Trophoblast cell (in vitro differentiated cells and primary cell): Measurements from ENCODE around the gene FIZ1.

Source experiments
- DNase-seq, 2 donors: peaks; one replicate each; pipeline ENCODE4 v3.0.0-alpha.2; 2016
- H2AFZ ChIP-seq: 2 replicates; pipeline ENCODE4 v1.6.1; 2013; ENCODE audit warnings: low read length, moderate library complexity, mild to moderate bottlenecking; ENCODE audit not compliant: insufficient read depth, poor library complexity
- H2AK5ac ChIP-seq: 2 replicates; pipeline ENCODE4 v1.6.1; 2013; ENCODE audit warnings: mild to moderate bottlenecking, low read length
- H2BK120ac ChIP-seq: 2 replicates; pipeline ENCODE4 v1.6.1; 2013; ENCODE audit warnings: low read length, mild to moderate bottlenecking, moderate library complexity; ENCODE audit not compliant: insufficient read depth, poor library complexity
- H2BK12ac ChIP-seq: 2 replicates; pipeline ENCODE4 v1.6.1; 2013; ENCODE audit warnings: mild to moderate bottlenecking, low read length, moderate library complexity
- H2BK5ac ChIP-seq: 2 replicates; pipeline ENCODE4 v1.6.1; 2013; ENCODE audit warnings: low read length, low read depth, moderate library complexity, mild to moderate bottlenecking; ENCODE audit not compliant: poor library complexity
- H3K14ac ChIP-seq: 2 replicates; pipeline ENCODE4 v1.6.1; 2013; ENCODE audit warnings: mild to moderate bottlenecking, low read length
- H3K18ac ChIP-seq: 2 replicates; pipeline ENCODE4 v1.6.1; 2013; ENCODE audit warnings: mild to moderate bottlenecking, low read length
- H3K23ac ChIP-seq: 2 replicates; pipeline ENCODE4 v1.6.1; 2013; ENCODE audit warnings: low read length
- H3K27ac ChIP-seq: 2 replicates; pipeline ENCODE4 v1.5.1; 2013; ENCODE audit warnings: low read depth, mild to moderate bottlenecking, inconsistent platforms, low read length, moderate library complexity
- H3K27me3 ChIP-seq: 2 replicates; pipeline ENCODE4 v1.6.1; 2013; ENCODE audit warnings: inconsistent platforms, mild to moderate bottlenecking, low read length, moderate library complexity; ENCODE audit not compliant: insufficient read depth
- H3K36me3 ChIP-seq, 2 experiments: 1 replicate in 1 of 2; 2 replicates in 1 of 2; pipeline ENCODE4 v1.6.1; 2013; ENCODE audit warnings: low read length in 2 of 2, mild to moderate bottlenecking in 2 of 2, moderate library complexity in 1 of 2; ENCODE audit not compliant: insufficient read depth in 2 of 2, control insufficient read depth in 1 of 2
- H3K4ac ChIP-seq: 2 replicates; pipeline ENCODE4 v1.6.1; 2013; ENCODE audit warnings: low read depth, mild to moderate bottlenecking, low read length, moderate library complexity
- H3K4me1 ChIP-seq, 2 experiments: 1 replicate in 1 of 2; 2 replicates in 1 of 2; pipeline ENCODE4 v1.6.1; 2013; ENCODE audit warnings: low read length in 2 of 2, mild to moderate bottlenecking in 2 of 2, moderate library complexity in 1 of 2; ENCODE audit not compliant: insufficient read depth in 2 of 2, control insufficient read depth in 1 of 2
- H3K4me2 ChIP-seq: 2 replicates; pipeline ENCODE4 v1.6.1; 2013; ENCODE audit warnings: inconsistent platforms, mild to moderate bottlenecking, low read length, moderate library complexity
- H3K4me3 ChIP-seq: 2 replicates; pipeline ENCODE4 v1.5.1; 2013; ENCODE audit warnings: mild to moderate bottlenecking, low read depth, low read length, inconsistent platforms
- H3K79me1 ChIP-seq: one replicate; pipeline ENCODE4 v1.6.1; 2013; ENCODE audit warnings: low read length
- H3K79me2 ChIP-seq: 2 replicates; pipeline ENCODE4 v1.6.1; 2013; ENCODE audit warnings: low read length, mild to moderate bottlenecking; ENCODE audit not compliant: control insufficient read depth, insufficient read depth, poor library complexity
- H3K9ac ChIP-seq: 2 replicates; pipeline ENCODE4 v1.6.1; 2013; ENCODE audit warnings: mild to moderate bottlenecking, low read length
- H3K9me3 ChIP-seq: 2 replicates; pipeline ENCODE4 v1.6.1; 2013; ENCODE audit warnings: low read depth, mild to moderate bottlenecking, control low read depth, inconsistent platforms, low read length; ENCODE audit not compliant: insufficient read depth
- H4K12ac ChIP-seq: 2 replicates; pipeline ENCODE4 v1.6.1; 2013; ENCODE audit warnings: low read depth, mild to moderate bottlenecking, low read length, moderate library complexity
- H4K8ac ChIP-seq: 2 replicates; pipeline ENCODE4 v1.6.1; 2013; ENCODE audit warnings: low read depth, mild to moderate bottlenecking, low read length, moderate library complexity
- H4K91ac ChIP-seq: one replicate; pipeline ENCODE4 v1.6.1; 2013; ENCODE audit warnings: low read depth, mild to moderate bottlenecking, low read length, moderate library complexity
- WGBS: extraction: QIAGEN DNeasy Blood & Tissue Kit; methylation state at CpG from one replicate; pipeline ENCODE4 v1.1.7; 2013; ENCODE audit warnings: missing lambda C conversion rate; ENCODE audit not compliant: insufficient read length, insufficient coverage; ENCODE audit errors: extremely low coverage; 5-methylcytosine and 5-hydroxymethylcytosine counted together

The FIZ1 gene

GRCh38 chr19:55633861-55634260 lies 34.5 kb upstream of the FIZ1 start:
- no peak overlapping the region for H4K91ac ChIP-seq
- peaks cover 6% of the 10 kb centered on the region for H3K79me1 ChIP-seq
- no peak overlapping the region for H2BK120ac ChIP-seq
- H2AK5ac ChIP-seq, result no peak overlapping the region
- H4K8ac ChIP-seq, result peak overlapping the region; percentile 76
- H3K79me2 ChIP-seq, result peaks cover 11% of the 10 kb centered on the region
- H2BK5ac ChIP-seq, result no peak overlapping the region
- no peaks in the 10 kb centered on the region for H3K27me3 ChIP-seq
- H3K27ac ChIP-seq, result no peak overlapping the region
- no peak overlapping the region for H3K23ac ChIP-seq
- no CpG with 5 or more reads among the region's 8 CpGs for WGBS
- H2BK12ac ChIP-seq, result no peak overlapping the region
- H3K14ac ChIP-seq, result no peak overlapping the region
- H3K36me3 ChIP-seq, result peaks cover 4 to 7% of the 10 kb centered on the region in 2 experiments
- peak in 1 of 2 donors; percentile 33 for DNase-seq
- H4K12ac ChIP-seq, result no peak overlapping the region
- no peak overlapping the region for H3K4me3 ChIP-seq
- no peaks in the 10 kb centered on the region for H3K9me3 ChIP-seq
- H3K4me2 ChIP-seq, result no peak overlapping the region
- H2AFZ ChIP-seq, result no peak overlapping the region
- H3K9ac ChIP-seq, result no peak overlapping the region
- H3K4ac ChIP-seq, result no peak overlapping the region
- H3K4me1 ChIP-seq, result peaks cover 11 to 14% of the 10 kb centered on the region in 2 experiments
- H3K18ac ChIP-seq, result no peak overlapping the region

DNA sequence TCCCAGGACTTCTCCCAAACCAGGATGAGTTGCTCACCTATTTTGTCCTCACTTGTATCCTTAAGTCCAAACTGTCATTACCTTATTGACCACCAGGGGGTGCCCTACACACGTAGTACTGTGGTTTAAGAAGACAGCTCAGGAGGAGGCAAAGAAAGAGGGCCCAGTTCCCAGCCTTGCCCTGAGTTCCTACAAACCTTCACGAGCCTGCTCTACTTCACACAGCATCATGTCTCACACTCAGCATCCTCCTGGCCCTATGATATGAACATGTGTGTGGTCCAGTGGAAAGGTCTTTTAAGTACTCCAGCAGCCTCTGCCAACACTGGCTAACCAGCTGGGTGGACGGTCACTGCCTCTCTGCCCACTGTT lies 33.1 kb upstream of the FIZ1 start:
- no peak overlapping the region for H3K27ac ChIP-seq
- no CpG with 5 or more reads among the region's 3 CpGs for WGBS
- H4K8ac ChIP-seq, result no peak overlapping the region
- peaks cover 6% of the 10 kb centered on the region for H3K79me1 ChIP-seq
- peak overlapping the region; percentile 32 for H3K4me3 ChIP-seq
- peaks cover 11% of the 10 kb centered on the region for H3K79me2 ChIP-seq
- no peak overlapping the region for H3K14ac ChIP-seq
- H3K36me3 ChIP-seq, result peaks cover 0 to 3% of the 10 kb centered on the region in 2 experiments
- H2BK5ac ChIP-seq, result no peak overlapping the region
- H3K23ac ChIP-seq, result no peak overlapping the region
- H2AFZ ChIP-seq, result no peak overlapping the region
- no peak overlapping the region for H3K18ac ChIP-seq
- no peaks in the 10 kb centered on the region for H3K9me3 ChIP-seq
- H3K4me2 ChIP-seq, result no peak overlapping the region
- no peak overlapping the region for H4K12ac ChIP-seq
- H3K9ac ChIP-seq, result no peak overlapping the region
- no peak overlapping the region for H2BK120ac ChIP-seq
- H2BK12ac ChIP-seq, result no peak overlapping the region
- no peak overlapping the region for H4K91ac ChIP-seq
- peak; percentile 96 to 100 for DNase-seq
- peaks cover 11 to 14% of the 10 kb centered on the region in 2 experiments for H3K4me1 ChIP-seq
- no peaks in the 10 kb centered on the region for H3K27me3 ChIP-seq
- no peak overlapping the region for H3K4ac ChIP-seq
- no peak overlapping the region for H2AK5ac ChIP-seq

GRCh38 chr19:55626350-55626749 lies 27.0 kb upstream of the FIZ1 start:
- Histone ChIP-seq H2BK12ac (no peak overlapping the region), H4K8ac (no peak overlapping the region), H3K9me3 (peaks cover 5% of the 10 kb centered on the region), H3K14ac (no peak overlapping the region), H3K79me1 (peaks cover 5% of the 10 kb centered on the region), H2BK5ac (no peak overlapping the region), H3K23ac (no peak overlapping the region), H3K27me3 (no peaks in the 10 kb centered on the region), H3K27ac (no peak overlapping the region), H3K9ac (no peak overlapping the region), H2BK120ac (no peak overlapping the region), H2AFZ (no peak overlapping the region), H3K4me3 (no peak overlapping the region), H3K36me3 (peaks cover 7 to 10% of the 10 kb centered on the region in 2 experiments), H3K4ac (no peak overlapping the region), H2AK5ac (no peak overlapping the region), H3K18ac (no peak overlapping the region), H3K4me1 (peaks cover 3% of the 10 kb centered on the region in 2 experiments), H3K79me2 (peaks cover 5% of the 10 kb centered on the region), H3K4me2 (no peak overlapping the region), H4K12ac (no peak overlapping the region), H4K91ac (no peak overlapping the region)
- DNase-seq, result no peak
- no CpG with 5 or more reads among the region's 11 CpGs for WGBS

DNA sequence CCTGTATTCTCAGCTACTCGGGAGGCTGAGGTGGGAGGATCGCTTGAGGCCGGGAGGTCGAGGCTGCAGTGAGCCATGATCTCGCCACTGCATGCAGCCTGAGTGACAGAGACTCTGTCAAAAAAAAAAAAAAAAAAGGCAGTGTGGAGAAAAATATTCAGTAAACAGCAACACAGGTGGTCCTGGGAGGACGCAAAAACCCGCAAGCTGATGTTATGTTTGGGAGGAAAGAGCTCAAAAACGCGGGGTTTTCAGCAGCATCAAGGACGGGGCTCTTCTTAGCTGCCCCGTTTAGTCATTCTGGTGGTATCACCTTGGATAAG lies 25.6 kb upstream of the FIZ1 start:
- H3K23ac ChIP-seq, result no peak overlapping the region
- H3K79me2 ChIP-seq, result peaks cover 5% of the 10 kb centered on the region
- H3K14ac ChIP-seq, result no peak overlapping the region
- H2BK5ac ChIP-seq, result no peak overlapping the region
- H2BK12ac ChIP-seq, result no peak overlapping the region
- H4K12ac ChIP-seq, result peak overlapping the region; percentile 88
- no peak overlapping the region for H4K91ac ChIP-seq
- peak overlapping the region; percentile 30 for H2BK120ac ChIP-seq
- H3K4me1 ChIP-seq, result peaks cover 3% of the 10 kb centered on the region in 2 experiments
- H3K4me2 ChIP-seq, result peak overlapping the region; percentile 91
- no peak overlapping the region for H3K9ac ChIP-seq
- DNase-seq, result no peak
- H3K27ac ChIP-seq, result no peak overlapping the region
- H3K18ac ChIP-seq, result no peak overlapping the region
- H3K4me3 ChIP-seq, result no peak overlapping the region
- peaks cover 5% of the 10 kb centered on the region for H3K79me1 ChIP-seq
- H2AFZ ChIP-seq, result peak overlapping the region; percentile 88
- peaks cover 10 to 15% of the 10 kb centered on the region in 2 experiments for H3K36me3 ChIP-seq
- no CpG with 5 or more reads among the region's 11 CpGs for WGBS
- H4K8ac ChIP-seq, result peak overlapping the region; percentile 81
- no peaks in the 10 kb centered on the region for H3K27me3 ChIP-seq
- H3K9me3 ChIP-seq, result peaks cover 7% of the 10 kb centered on the region
- no peak overlapping the region for H3K4ac ChIP-seq
- no peak overlapping the region for H2AK5ac ChIP-seq
